Naive thymus-derived CD4-positive, alpha-beta T cell (primary cell): Measurements from ENCODE around the gene CDK14. TPM values are rescaled to one million over a fixed set of nuclear protein-coding genes. Genes with fewer than 3 reads are reported as not detected.

Experiments
- ATAC-seq: fragments of 150-1000 bp; cut with Tn5 transposase; 2 replicates; pipeline ENCODE4 v1.10.0; 2021; ENCODE audit warnings: mild to moderate bottlenecking, moderate library complexity
- CTCF ChIA-PET: fragments of 350-600 bp; sonication (Branson Sonifier 250); formaldehyde crosslinking; loops from one replicate; lab custom pipeline; 2021; ENCODE audit warnings: antibody characterized with exemption; lab: Charles Lee
- POLR2A ChIA-PET: fragments of 350-600 bp; sonication (Branson Sonifier 250); formaldehyde crosslinking; loops from one replicate; lab custom pipeline; 2021; ENCODE audit warnings: antibody characterized with exemption, inconsistent platforms; lab: Charles Lee
- DNase-seq, 9 donors: peaks; one replicate each; pipeline versions ENCODE4 v3.0.0 to v3.0.0-alpha.2; 2020 to 2022; ENCODE audit warnings: mixed read lengths in 1 of 9
- H3K27ac ChIP-seq: one replicate; pipeline ENCODE4 v1.7.0; 2013; ENCODE audit warnings: mild to moderate bottlenecking, low read depth, low read length, moderate library complexity
- H3K27me3 ChIP-seq, 2 donors: one replicate each; pipeline ENCODE4 v1.7.0; 2013; ENCODE audit warnings: low read length in 2 of 2, mild to moderate bottlenecking in 2 of 2, moderate library complexity in 2 of 2; ENCODE audit not compliant: control insufficient read depth in 2 of 2, insufficient read depth in 2 of 2
- H3K36me3 ChIP-seq, 3 experiments: 1 replicate in 2 of 3; 2 replicates in 1 of 3; pipeline ENCODE4 v1.7.0; 2013; ENCODE audit warnings: low read length in 3 of 3, mild to moderate bottlenecking in 3 of 3, moderate library complexity in 1 of 3; ENCODE audit not compliant: insufficient read depth in 3 of 3, control insufficient read depth in 2 of 3
- H3K4me1 ChIP-seq, 2 donors: one replicate each; pipeline ENCODE4 v1.7.0; 2013; ENCODE audit warnings: low read length in 2 of 2, mild to moderate bottlenecking in 2 of 2, moderate library complexity in 1 of 2; ENCODE audit not compliant: control insufficient read depth in 2 of 2, insufficient read depth in 2 of 2
- H3K4me3 ChIP-seq: 2 replicates; pipeline ENCODE4 v1.7.0; 2013; ENCODE audit warnings: mild to moderate bottlenecking, low read length
- H3K9me3 ChIP-seq, 3 experiments: 1 replicate in 2 of 3; 2 replicates in 1 of 3; pipeline ENCODE4 v1.7.0; 2013; ENCODE audit warnings: low read length in 3 of 3; ENCODE audit not compliant: control insufficient read depth in 2 of 3
- H3K27ac Mint-ChIP-seq, 9 donors: one replicate each; pipeline ENCODE4 v1.8.0; 2020 to 2022; ENCODE audit warnings: mixed read lengths in 9 of 9, mild to moderate bottlenecking in 8 of 9, moderate library complexity in 5 of 9, inconsistent platforms in 2 of 9
- H3K27me3 Mint-ChIP-seq, 5 donors: one replicate each; pipeline ENCODE4 v1.8.0; 2021 to 2022; ENCODE audit warnings: mixed read lengths in 5 of 5, mild to moderate bottlenecking in 1 of 5
- H3K36me3 Mint-ChIP-seq, 5 donors: one replicate each; pipeline ENCODE4 v1.8.0; 2020 to 2022; ENCODE audit warnings: mixed read lengths in 5 of 5, mild to moderate bottlenecking in 3 of 5, inconsistent platforms in 1 of 5
- H3K4me1 Mint-ChIP-seq, 7 donors: one replicate each; pipeline ENCODE4 v1.8.0; 2020 to 2022; ENCODE audit warnings: mixed read lengths in 7 of 7, mild to moderate bottlenecking in 3 of 7, inconsistent platforms in 1 of 7
- H3K4me3 Mint-ChIP-seq, 10 donors: one replicate each; pipeline ENCODE4 v1.8.0; 2020 to 2022; ENCODE audit warnings: mild to moderate bottlenecking in 10 of 10, mixed read lengths in 10 of 10, moderate library complexity in 6 of 10, inconsistent platforms in 2 of 10
- H3K9me3 Mint-ChIP-seq, 11 donors: one replicate each; pipeline ENCODE4 v1.8.0; 2020 to 2022; ENCODE audit warnings: mixed read lengths in 11 of 11, mild to moderate bottlenecking in 4 of 11, inconsistent platforms in 1 of 11, moderate library complexity in 1 of 11
- intact Hi-C, 2 donors: fragments of 100-400 bp; cut with micrococcal nuclease; formaldehyde crosslinking; loops; one replicate each; pipeline ENCODE4 v1.15.1; 2023
- polyA plus RNA-seq, 2 donors: library from polyadenylated mRNA; unstranded; fragments of 300-500 nt; fragmentation: Illumina TruSeq; gene quantifications; one replicate each; pipeline ENCODE4 v1.2.3, GENCODE V29; 2021
- total RNA-seq, 6 experiments: library from RNA in 5 of 6; stranded (reverse) in 5 of 6; gene quantifications; 1 replicate in 5 of 6; 2 replicates in 1 of 6; pipeline ENCODE4 v1.2.3 and lab custom pipeline; 2021 to 2026

The CDK14 gene
- total and polyA plus RNA-seq, 7 experiments from 2014 or later, result 0.05 to 9.9 (median 0.72) TPM; not detected in 1

GRCh38 chr7:90817151-90817550 is 221.0 kb downstream of the CDK14 start:
- Histone ChIP-seq H3K36me3 (no peaks in the 10 kb centered on the region), H3K9me3 (no peaks in the 10 kb centered on the region), H3K27me3 (no peaks in the 10 kb centered on the region), H3K4me3 (no peak overlapping the region), H3K4me1 (no peaks in the 10 kb centered on the region), H3K27ac (no peak overlapping the region)
- ATAC-seq (no peak), DNase-seq (no peak)
- no peak overlapping the region for H3K27ac Mint-ChIP-seq
- H3K36me3 Mint-ChIP-seq, result no peaks in the 10 kb centered on the region
- no peak overlapping the region for H3K4me3 Mint-ChIP-seq
- ChIA-PET CTCF (no interaction called here), POLR2A (no interaction called here)
- peaks cover 0 to 13% (median 4%) of the 10 kb centered on the region in 11 donors for H3K9me3 Mint-ChIP-seq
- peaks cover 0 to 4% (median 0%) of the 10 kb centered on the region in 7 donors for H3K4me1 Mint-ChIP-seq
- H3K27me3 Mint-ChIP-seq, result no peaks in the 10 kb centered on the region
- intact Hi-C loops, result no loop called here

- no peak overlapping the region for H3K27ac Mint-ChIP-seq
- intact Hi-C loops, result no loop called here
- no peak overlapping the region for H3K27ac ChIP-seq
- H3K4me3 Mint-ChIP-seq, result no peak overlapping the region
- H3K9me3 ChIP-seq, result no peaks in the 10 kb centered on the region
- POLR2A ChIA-PET, result interaction anchor here (0.5 kb wide), 1 partner anchor 695 kb away, joined by 4 read pairs; no protein-coding TSS in a partner anchor
- no peaks in the 10 kb centered on the region for H3K36me3 ChIP-seq
- no peak for ATAC-seq
- H3K27me3 ChIP-seq, result no peaks in the 10 kb centered on the region
- peaks cover 0 to 4% (median 0%) of the 10 kb centered on the region in 7 donors for H3K4me1 Mint-ChIP-seq
- peaks cover 0 to 13% (median 2%) of the 10 kb centered on the region in 11 donors for H3K9me3 Mint-ChIP-seq
- H3K4me1 ChIP-seq, result no peaks in the 10 kb centered on the region
- CTCF ChIA-PET, result no interaction called here
- DNase-seq, result no peak
- H3K27me3 Mint-ChIP-seq, result no peaks in the 10 kb centered on the region
- H3K4me3 ChIP-seq, result no peak overlapping the region
- H3K36me3 Mint-ChIP-seq, result no peaks in the 10 kb centered on the region
Observed at GRCh38 chr7:90817846-90818245, 221.7 kb downstream of the CDK14 start.

- H3K36me3 ChIP-seq, result no peaks in the 10 kb centered on the region
- no peaks in the 10 kb centered on the region for H3K36me3 Mint-ChIP-seq
- H3K27me3 ChIP-seq, result no peaks in the 10 kb centered on the region
- H3K27ac ChIP-seq, result no peak overlapping the region
- no peaks in the 10 kb centered on the region for H3K27me3 Mint-ChIP-seq
- H3K4me3 ChIP-seq, result no peak overlapping the region
- CTCF ChIA-PET, result no interaction called here
- H3K27ac Mint-ChIP-seq, result no peak overlapping the region
- H3K9me3 ChIP-seq, result no peaks in the 10 kb centered on the region
- POLR2A ChIA-PET, result no interaction called here
- ATAC-seq (no peak), DNase-seq (no peak)
- intact Hi-C loops, result no loop called here
- H3K4me1 ChIP-seq, result no peaks in the 10 kb centered on the region
- peaks cover 0 to 4% (median 0%) of the 10 kb centered on the region in 7 donors for H3K4me1 Mint-ChIP-seq
- H3K4me3 Mint-ChIP-seq, result no peak overlapping the region
- peaks cover 0 to 13% (median 2%) of the 10 kb centered on the region in 11 donors for H3K9me3 Mint-ChIP-seq
Observed at GRCh38 chr7:90818341-90818740, 222.2 kb downstream of the CDK14 start.

- CTCF ChIA-PET, result no interaction called here
- ATAC-seq, result no peak
- POLR2A ChIA-PET, result no interaction called here
- DNase-seq, result no peak
- Histone ChIP-seq H3K9me3 (no peaks in the 10 kb centered on the region), H3K36me3 (no peaks in the 10 kb centered on the region), H3K27me3 (no peaks in the 10 kb centered on the region), H3K4me3 (no peak overlapping the region), H3K27ac (no peak overlapping the region), H3K4me1 (no peaks in the 10 kb centered on the region)
- Mint-ChIP-seq H3K4me3 (no peak overlapping the region), H3K4me1 (no peaks in the 10 kb centered on the region), H3K27ac (no peak overlapping the region), H3K36me3 (no peaks in the 10 kb centered on the region), H3K9me3 (peaks cover 0 to 8% (median 0%) of the 10 kb centered on the region in 11 donors), H3K27me3 (no peaks in the 10 kb centered on the region)
- intact Hi-C loops, result no loop called here
Observed at GRCh38 chr7:90821961-90822620, 226.0 kb downstream of the CDK14 start.

- no peaks in the 10 kb centered on the region for H3K27me3 ChIP-seq
- DNase-seq, result no peak
- ChIA-PET POLR2A (no interaction called here), CTCF (no interaction called here)
- H3K9me3 Mint-ChIP-seq, result peaks cover 0 to 13% (median 2%) of the 10 kb centered on the region in 11 donors
- intact Hi-C loops, result no loop called here
- no peak overlapping the region for H3K4me3 ChIP-seq
- H3K36me3 Mint-ChIP-seq, result no peaks in the 10 kb centered on the region
- H3K36me3 ChIP-seq, result no peaks in the 10 kb centered on the region
- no peak for ATAC-seq
- no peaks in the 10 kb centered on the region for H3K27me3 Mint-ChIP-seq
- no peak overlapping the region for H3K27ac Mint-ChIP-seq
- H3K9me3 ChIP-seq, result no peaks in the 10 kb centered on the region
- H3K4me3 Mint-ChIP-seq, result no peak overlapping the region
- no peaks in the 10 kb centered on the region for H3K4me1 ChIP-seq
- H3K27ac ChIP-seq, result no peak overlapping the region
- H3K4me1 Mint-ChIP-seq, result no peaks in the 10 kb centered on the region
Observed at GRCh38 chr7:90824386-90825307, 228.5 kb downstream of the CDK14 start.

GRCh38 chr7:90825779-90826178 is 229.7 kb downstream of the CDK14 start:
- Histone ChIP-seq H3K27me3 (no peaks in the 10 kb centered on the region), H3K4me1 (no peaks in the 10 kb centered on the region), H3K36me3 (no peaks in the 10 kb centered on the region), H3K4me3 (no peak overlapping the region), H3K9me3 (no peaks in the 10 kb centered on the region), H3K27ac (no peak overlapping the region)
- no peaks in the 10 kb centered on the region for H3K36me3 Mint-ChIP-seq
- H3K4me1 Mint-ChIP-seq, result no peaks in the 10 kb centered on the region
- H3K27me3 Mint-ChIP-seq, result no peaks in the 10 kb centered on the region
- ChIA-PET CTCF (no interaction called here), POLR2A (no interaction called here)
- H3K4me3 Mint-ChIP-seq, result no peak overlapping the region
- ATAC-seq (no peak), DNase-seq (no peak)
- H3K9me3 Mint-ChIP-seq, result peaks cover 0 to 12% (median 2%) of the 10 kb centered on the region in 11 donors
- H3K27ac Mint-ChIP-seq, result no peak overlapping the region
- intact Hi-C loops, result no loop called here
